Fibroblast of mammary gland (primary cell): ENCODE measurements around the gene CHD1.

Experiments used
- DNase-seq: peaks from one replicate; pipeline ENCODE4 v3.0.0-alpha.2; 2010; ENCODE audit warnings: low read depth
- H3K4me3 ChIP-seq: 2 replicates; pipeline ENCODE4 v1.5.1; 2011; ENCODE audit warnings: low read depth, mild to moderate bottlenecking, low read length, moderate library complexity; ENCODE audit not compliant: control insufficient read depth
- TF ChIP-seq, protein P1 (sequence below): conservative IDR thresholded peaks from 2 replicates; pipeline ENCODE4 v1.5.1; 2011; ENCODE audit warnings: low read depth, low read length, inconsistent platforms; ENCODE audit not compliant: control insufficient read depth, insufficient read depth

CHD1 gene

DNA sequence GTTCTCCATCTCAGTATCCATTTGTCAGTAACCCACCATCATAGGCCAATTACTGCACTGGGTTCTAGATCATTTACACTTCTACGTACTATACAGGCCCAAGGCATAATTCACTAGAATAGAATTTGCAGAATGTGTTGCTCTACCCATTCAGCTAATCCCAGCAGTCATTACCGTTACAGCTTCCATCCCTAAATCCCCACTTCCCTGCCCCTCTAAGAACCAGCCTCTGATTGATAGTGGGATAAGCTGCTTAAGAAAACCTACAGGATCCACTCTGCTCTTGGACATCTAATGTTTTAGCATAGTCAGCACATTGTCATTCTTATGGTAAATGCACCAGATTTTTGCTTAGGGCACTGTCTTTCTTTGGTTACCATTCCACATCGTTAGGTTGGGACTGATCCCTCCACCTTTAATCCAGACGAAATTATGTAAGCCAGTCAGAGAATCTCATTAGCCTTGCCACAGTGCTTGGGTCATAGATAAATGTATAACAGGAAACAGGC is 39.3 kb upstream of the CHD1 start:
- no peak overlapping the region for H3K4me3 ChIP-seq
- TF ChIP-seq, protein P1, sequence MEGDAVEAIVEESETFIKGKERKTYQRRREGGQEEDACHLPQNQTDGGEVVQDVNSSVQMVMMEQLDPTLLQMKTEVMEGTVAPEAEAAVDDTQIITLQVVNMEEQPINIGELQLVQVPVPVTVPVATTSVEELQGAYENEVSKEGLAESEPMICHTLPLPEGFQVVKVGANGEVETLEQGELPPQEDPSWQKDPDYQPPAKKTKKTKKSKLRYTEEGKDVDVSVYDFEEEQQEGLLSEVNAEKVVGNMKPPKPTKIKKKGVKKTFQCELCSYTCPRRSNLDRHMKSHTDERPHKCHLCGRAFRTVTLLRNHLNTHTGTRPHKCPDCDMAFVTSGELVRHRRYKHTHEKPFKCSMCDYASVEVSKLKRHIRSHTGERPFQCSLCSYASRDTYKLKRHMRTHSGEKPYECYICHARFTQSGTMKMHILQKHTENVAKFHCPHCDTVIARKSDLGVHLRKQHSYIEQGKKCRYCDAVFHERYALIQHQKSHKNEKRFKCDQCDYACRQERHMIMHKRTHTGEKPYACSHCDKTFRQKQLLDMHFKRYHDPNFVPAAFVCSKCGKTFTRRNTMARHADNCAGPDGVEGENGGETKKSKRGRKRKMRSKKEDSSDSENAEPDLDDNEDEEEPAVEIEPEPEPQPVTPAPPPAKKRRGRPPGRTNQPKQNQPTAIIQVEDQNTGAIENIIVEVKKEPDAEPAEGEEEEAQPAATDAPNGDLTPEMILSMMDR, result no peak

DNA sequence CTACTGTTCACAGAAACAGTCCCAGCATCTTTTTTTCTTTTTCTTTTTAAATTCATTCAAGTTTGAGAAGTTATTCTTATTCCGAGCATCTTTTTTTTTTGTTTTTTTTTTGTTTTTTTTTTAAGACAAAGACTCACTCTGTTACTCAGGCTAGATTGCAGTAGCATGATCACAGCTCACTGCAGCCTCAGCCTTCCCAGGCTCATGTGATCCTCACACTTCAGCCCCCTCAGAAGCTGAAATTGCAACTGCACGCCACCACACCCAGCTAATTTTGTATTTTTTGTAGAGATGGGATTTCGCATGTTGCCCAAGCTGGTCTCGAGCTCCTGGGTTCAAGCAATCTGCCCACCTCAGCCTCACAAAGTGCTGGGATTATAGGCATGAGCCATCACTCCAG is 36.4 kb upstream of the CHD1 start:
- no peak overlapping the region for H3K4me3 ChIP-seq
- TF ChIP-seq, protein P1, result no peak
- no peak for DNase-seq

More for the DNA sequence above, 39.3 kb upstream of the CHD1 start:
- DNase-seq, result no peak

DNA sequence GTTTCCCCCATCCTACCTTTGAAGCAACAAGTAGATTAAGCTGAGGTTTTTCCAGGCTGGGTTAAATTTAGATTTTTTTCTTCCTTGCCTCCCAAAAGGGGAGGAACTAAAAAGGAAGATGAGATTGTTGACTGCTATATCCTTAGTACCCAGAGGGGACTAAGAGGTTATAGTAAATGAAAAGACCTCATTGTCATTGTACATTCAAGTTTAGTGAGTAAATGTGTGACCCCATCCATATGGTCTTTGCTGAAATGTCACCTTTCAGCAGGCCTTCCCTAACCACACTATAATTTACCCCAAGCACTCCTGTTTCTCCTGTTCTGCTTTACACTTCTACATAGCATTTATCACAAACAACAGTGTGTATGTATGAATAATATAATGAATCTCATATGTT is 35.8 kb upstream of the CHD1 start:
- DNase-seq, result no peak
- TF ChIP-seq, protein P1, result no peak
- H3K4me3 ChIP-seq, result no peak overlapping the region

DNA sequence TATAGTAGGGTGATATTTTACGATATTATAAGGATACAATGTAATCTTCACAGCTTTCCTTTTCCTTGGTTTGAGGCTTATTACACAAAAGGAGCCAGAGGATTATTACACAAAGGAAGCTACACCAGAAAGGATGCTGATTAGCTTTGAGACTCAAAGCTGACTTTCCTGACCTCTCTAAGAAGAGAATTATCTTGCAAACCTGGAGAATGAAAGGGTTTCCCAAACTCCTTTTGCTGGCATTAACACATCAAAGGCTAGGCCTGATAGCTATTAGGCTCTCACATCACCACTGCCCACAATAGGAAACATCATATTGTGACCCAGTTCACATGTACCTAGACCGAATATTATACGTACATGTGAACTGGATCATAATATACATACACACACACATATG is 34.2 kb upstream of the CHD1 start:
- DNase-seq, result no peak
- TF ChIP-seq, protein P1, result no peak
- H3K4me3 ChIP-seq, result no peak overlapping the region

DNA sequence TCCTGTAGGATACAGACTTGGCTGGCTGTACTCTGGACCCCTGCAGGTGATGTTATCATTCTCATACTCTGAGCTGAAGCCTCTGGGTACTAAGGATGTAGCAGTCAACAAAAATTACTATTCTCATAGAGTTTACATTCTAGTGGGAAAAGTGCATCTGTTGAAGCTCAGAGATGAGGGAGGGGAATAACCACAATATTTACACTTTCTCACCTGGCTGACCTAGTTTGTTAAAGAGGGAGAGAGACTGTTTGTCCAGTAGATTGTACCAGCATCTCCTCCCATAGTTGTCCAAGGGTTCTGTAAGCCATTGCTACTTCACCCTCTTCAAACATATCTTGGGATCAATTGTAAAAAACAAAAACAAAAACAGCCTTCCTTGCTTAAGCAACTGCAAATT is 33.8 kb upstream of the CHD1 start:
- TF ChIP-seq, protein P1, result no peak
- DNase-seq, result no peak
- no peak overlapping the region for H3K4me3 ChIP-seq

DNA sequence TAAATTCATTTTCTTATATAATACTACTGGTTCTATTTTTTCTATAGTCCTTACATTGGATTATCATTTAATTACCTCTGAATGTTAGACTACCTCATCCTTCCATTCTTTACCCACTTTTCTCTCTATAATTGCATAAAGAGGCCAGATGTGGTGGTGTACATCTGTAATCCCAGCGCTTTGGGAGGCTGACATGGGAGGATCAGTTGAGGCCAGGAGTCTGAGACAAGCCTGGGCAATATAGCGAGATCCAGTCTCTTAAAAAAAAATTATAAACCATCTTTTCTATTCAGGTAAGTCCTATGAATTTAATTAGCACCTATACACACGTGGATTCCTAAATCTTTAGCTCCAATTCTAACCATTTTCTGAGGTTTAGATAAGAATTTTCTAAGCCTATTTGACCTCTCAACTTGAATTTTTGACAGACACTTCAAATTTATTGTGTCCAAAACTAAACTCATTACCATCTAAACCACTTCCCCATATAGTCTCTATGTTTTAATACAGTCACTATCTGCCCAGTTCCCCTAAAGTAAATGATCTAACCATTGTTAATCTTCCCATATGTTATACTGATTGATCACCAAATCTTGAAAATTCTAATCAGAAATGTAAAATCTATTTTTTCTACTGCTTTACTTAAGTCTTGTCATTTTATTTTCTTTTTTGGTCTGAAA is 33.0 kb upstream of the CHD1 start:
- H3K4me3 ChIP-seq, result no peak overlapping the region
- TF ChIP-seq, protein P1, result no peak
- DNase-seq, result no peak
